ENCODE results near the gene LRAT. TPM values are rescaled to one million over a fixed set of nuclear protein-coding genes. Genes with fewer than 3 reads are reported as not detected.

Gene LRAT
- polyA plus RNA-seq, 1 donor, result 0.71 TPM

- no peak for DNase-seq
These were observed 17.1 kb downstream of the LRAT start for GRCh38 chr4:154760895-154761294.

GRCh38 chr4:154778264-154778663, 34.5 kb downstream of the LRAT start:
- no peak for DNase-seq

- peak; percentile 19 for DNase-seq
These were observed 35.7 kb downstream of the LRAT start for GRCh38 chr4:154779362-154779947.

GRCh38 chr4:154781126-154781982, 37.6 kb downstream of the LRAT start, which contains the start of gene RBM46:
Gene RBM46, plus strand, starts transcription at chr4:154781272. Its CDS starts 15,481 bp downstream, at chr4:154796753.
- DNase-seq, result no peak

- no peak for DNase-seq
These were observed 38.1 kb downstream of the LRAT start for GRCh38 chr4:154781983-154782293.

Other genes starting within 250 kb of the LRAT start
- gene PLRG1, start 193.6 kb upstream of the LRAT start, polyA plus RNA-seq (ENCODE audit: insufficient read length), result 130 TPM
- gene FGB, start 181.0 kb upstream of the LRAT start, polyA plus RNA-seq (ENCODE audit: insufficient read length), result 12.3 TPM
- 0.12 TPM for gene FGA, start 153.3 kb upstream of the LRAT start, polyA plus RNA-seq (ENCODE audit: insufficient read length)
- not detected for gene FGG, start 131.3 kb upstream of the LRAT start, polyA plus RNA-seq (ENCODE audit: insufficient read length)
- gene RBM46, start 37.3 kb downstream of the LRAT start, polyA plus RNA-seq (ENCODE audit: insufficient read length), result 0.05 TPM